22Rv1 (cell line): Measurements from ENCODE around the gene LDAF1.

ENCODE experiments used
- H3K27ac ChIP-seq: fragments of 450-650 bp; 2 replicates; pipeline ENCODE4 v1.5.1; 2017
- CTCF ChIP-seq: fragments of 450-650 bp; IDR thresholded peaks from 2 replicates; pipeline ENCODE4 v1.5.1; 2017; ENCODE audit warnings: mild to moderate bottlenecking
- ZFX ChIP-seq: fragments of 450-650 bp; IDR thresholded peaks from 2 replicates; pipeline ENCODE4 v1.6.1; 2017; ENCODE audit warnings: antibody characterized with exemption, borderline replicate concordance

LDAF1 gene

GRCh38 chr16:21199607-21200218 lies 41.2 kb downstream of the LDAF1 start:
- TF ChIP-seq CTCF (no peak), ZFX (no peak)

GRCh38 chr16:21203155-21203797 lies 44.8 kb downstream of the LDAF1 start:
- TF ChIP-seq CTCF (no peak), ZFX (no peak)

More at GRCh38 chr16:21199607-21200218, 41.2 kb downstream of the LDAF1 start:
- no peak overlapping the region for H3K27ac ChIP-seq

GRCh38 chr16:21205303-21205702 lies 46.8 kb downstream of the LDAF1 start:
- no peak for TF ChIP-seq CTCF
- TF ChIP-seq ZFX: no peak
- no peak overlapping the region for H3K27ac ChIP-seq

More at GRCh38 chr16:21203155-21203797, 44.8 kb downstream of the LDAF1 start:
- H3K27ac ChIP-seq: no peak overlapping the region

- TF ChIP-seq CTCF (no peak), ZFX (no peak)
- H3K27ac ChIP-seq: no peak overlapping the region
Observed at GRCh38 chr16:21206550-21206949, 48.1 kb downstream of the LDAF1 start.

GRCh38 chr16:21208446-21209230 lies 50.2 kb downstream of the LDAF1 start:
- H3K27ac ChIP-seq: no peak overlapping the region

GRCh38 chr16:21211486-21211885 lies 53.0 kb downstream of the LDAF1 start, which contains the start of gene ZP2:
Gene ZP2 (minus strand): TSS chr16:21211574. CDS start chr16:21211547, 27 bp downstream.
- TF ChIP-seq ZFX (no peak), CTCF (no peak)
- no peak within 1 kb of the TSS for H3K27ac ChIP-seq

More at GRCh38 chr16:21208446-21209230, 50.2 kb downstream of the LDAF1 start:
- TF ChIP-seq ZFX (no peak), CTCF (no peak)
